PC-9 (cell line): ENCODE measurements around the gene RHOT1. TPM values are rescaled to one million over a fixed set of nuclear protein-coding genes. Genes with fewer than 3 reads are reported as not detected.

Experiments used
- BruUV-seq: library from RNA; stranded (reverse); fragments of 400-500 nt; replicated peaks from 2 replicates; lab custom pipeline; 2021; lab: Mats Ljungman, UMichigan
- CTCF ChIA-PET: fragments of 300-600 bp; sonication (Branson Sonifier 250); formaldehyde crosslinking; loops from one replicate; lab custom pipeline; 2022; ENCODE audit warnings: antibody characterized with exemption; lab: Charles Lee
- POLR2A ChIA-PET: fragments of 300-600 bp; sonication (Branson Sonifier 250); formaldehyde crosslinking; loops from one replicate; lab custom pipeline; 2022; ENCODE audit warnings: antibody characterized with exemption; ENCODE audit not compliant: unreplicated experiment; lab: Charles Lee
- DNase-seq, 2 experiments: peaks; one replicate each; pipeline versions ENCODE4 v3.0.0 to v3.0.0-alpha.2; 2015 to 2022; ENCODE audit warnings: mixed read lengths in 1 of 2
- H2AFZ ChIP-seq: fragments of 200-600 bp; sonication (generic); 2 replicates; pipeline ENCODE4 v1.8.1; 2017; ENCODE audit warnings: antibody characterized with exemption
- H3F3A ChIP-seq: fragments of 200-600 bp; sonication (generic); 2 replicates; pipeline ENCODE4 v1.8.1; 2017; ENCODE audit warnings: antibody characterized with exemption, mild to moderate bottlenecking, low read depth; ENCODE audit not compliant: insufficient read depth
- H3K27ac ChIP-seq: fragments of 200-600 bp; sonication (generic); 2 replicates; pipeline ENCODE4 v1.6.1; 2016; ENCODE audit warnings: mixed run types
- H3K27me3 ChIP-seq: fragments of 200-600 bp; sonication (generic); 2 replicates; pipeline ENCODE4 v1.6.1; 2016; ENCODE audit warnings: low read depth, mixed run types; ENCODE audit not compliant: insufficient read depth
- H3K36me3 ChIP-seq: fragments of 200-600 bp; sonication (generic); 2 replicates; pipeline ENCODE4 v1.6.1; 2016; ENCODE audit warnings: low read depth, mixed run types
- H3K4me1 ChIP-seq: fragments of 200-600 bp; sonication (generic); replicated peaks from 2 replicates; pipeline ENCODE4 v1.6.1; 2016; ENCODE audit warnings: mixed run types; ENCODE audit not compliant: insufficient read depth
- H3K4me2 ChIP-seq: fragments of 200-600 bp; sonication (generic); 2 replicates; pipeline ENCODE4 v1.6.1; 2017; ENCODE audit warnings: mixed run types
- H3K4me3 ChIP-seq: fragments of 200-600 bp; sonication (generic); 2 replicates; pipeline ENCODE4 v1.6.1; 2016; ENCODE audit warnings: mixed run types
- H3K79me2 ChIP-seq: fragments of 200-600 bp; sonication (generic); 2 replicates; pipeline ENCODE4 v1.6.1; 2017; ENCODE audit warnings: low read depth, mixed run types
- H3K9me2 ChIP-seq: fragments of 200-600 bp; sonication (generic); 2 replicates; pipeline ENCODE4 v1.8.1; 2017; ENCODE audit warnings: mild to moderate bottlenecking; ENCODE audit not compliant: insufficient read depth
- H3K9me3 ChIP-seq: fragments of 200-600 bp; sonication (generic); 2 replicates; pipeline ENCODE4 v1.8.1; 2016; ENCODE audit warnings: low read depth; ENCODE audit not compliant: insufficient read depth
- H4K20me1 ChIP-seq: fragments of 200-600 bp; sonication (generic); 2 replicates; pipeline ENCODE4 v1.8.1; 2017; ENCODE audit not compliant: insufficient read depth
- EZH2 ChIP-seq: fragments of 200-600 bp; sonication (generic); IDR thresholded peaks from 2 replicates; pipeline ENCODE4 v1.8.0; 2017; ENCODE audit warnings: antibody characterized with exemption, low read depth
- intact Hi-C: fragments of 100-400 bp; cut with micrococcal nuclease; formaldehyde crosslinking; loops from one replicate; pipeline ENCODE4 v1.10.0; 2022; ENCODE audit not compliant: unreplicated experiment
- total RNA-seq: library from RNA; stranded (reverse); gene quantifications from 2 replicates; pipeline ENCODE4 v1.2.3, GENCODE V29; 2021
- TF ChIP-seq, protein P1 (sequence below): fragments of 200-600 bp; sonication (generic); conservative IDR thresholded peaks from 2 replicates; pipeline ENCODE4 v1.6.1; 2017; ENCODE audit warnings: mixed run types, antibody characterized with exemption, mild to moderate bottlenecking, moderate library complexity

The RHOT1 gene
- total RNA-seq, 1 experiment from 2014 or later: 28.3 TPM

- Histone ChIP-seq H2AFZ (no peak overlapping the region), H3K9me2 (no peaks in the 10 kb centered on the region), H3K27ac (no peak overlapping the region), H3F3A (no peaks in the 10 kb centered on the region), H3K4me3 (no peak overlapping the region), H3K4me1 (no peaks in the 10 kb centered on the region), H3K36me3 (no peaks in the 10 kb centered on the region), H4K20me1 (no peaks in the 10 kb centered on the region), H3K4me2 (no peak overlapping the region), H3K27me3 (peaks cover 38% of the 10 kb centered on the region), H3K9me3 (no peaks in the 10 kb centered on the region), H3K79me2 (no peaks in the 10 kb centered on the region)
- BruUV-seq: no TSS peak
- POLR2A ChIA-PET: interaction anchor here (0.6 to 0.7 kb wide), 2 partner anchors 39 to 232 kb away, joined by 3 to 4 read pairs; no protein-coding TSS in a partner anchor
- intact Hi-C loops: no loop called here
- no peak for TF ChIP-seq EZH2
- DNase-seq: no peak
- CTCF ChIA-PET: no interaction called here
Observed at GRCh38 chr17:32271844-32272243, 129.5 kb downstream of the RHOT1 start.

DNA sequence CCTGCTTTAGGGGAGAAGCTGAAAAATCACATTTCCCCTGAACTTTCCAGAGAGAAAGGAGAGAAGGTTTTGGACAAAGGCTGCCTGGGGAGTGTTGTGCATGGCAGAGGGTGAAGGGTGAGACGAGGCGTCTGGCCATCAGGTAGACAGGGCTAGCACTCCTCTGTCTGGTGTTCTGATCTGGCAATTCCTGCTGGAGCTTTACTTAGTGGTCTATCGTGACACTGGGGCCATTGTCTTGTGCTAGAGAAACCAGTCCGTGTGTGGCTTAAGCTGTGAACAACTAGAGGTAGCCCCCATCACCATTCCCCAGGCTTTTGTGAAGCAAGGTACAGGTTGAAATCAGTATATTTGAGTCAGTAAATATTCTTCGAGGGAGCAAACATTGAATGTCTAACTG is 131.8 kb downstream of the RHOT1 start:
- H3K27ac ChIP-seq: no peak overlapping the region
- TF ChIP-seq, protein P1, sequence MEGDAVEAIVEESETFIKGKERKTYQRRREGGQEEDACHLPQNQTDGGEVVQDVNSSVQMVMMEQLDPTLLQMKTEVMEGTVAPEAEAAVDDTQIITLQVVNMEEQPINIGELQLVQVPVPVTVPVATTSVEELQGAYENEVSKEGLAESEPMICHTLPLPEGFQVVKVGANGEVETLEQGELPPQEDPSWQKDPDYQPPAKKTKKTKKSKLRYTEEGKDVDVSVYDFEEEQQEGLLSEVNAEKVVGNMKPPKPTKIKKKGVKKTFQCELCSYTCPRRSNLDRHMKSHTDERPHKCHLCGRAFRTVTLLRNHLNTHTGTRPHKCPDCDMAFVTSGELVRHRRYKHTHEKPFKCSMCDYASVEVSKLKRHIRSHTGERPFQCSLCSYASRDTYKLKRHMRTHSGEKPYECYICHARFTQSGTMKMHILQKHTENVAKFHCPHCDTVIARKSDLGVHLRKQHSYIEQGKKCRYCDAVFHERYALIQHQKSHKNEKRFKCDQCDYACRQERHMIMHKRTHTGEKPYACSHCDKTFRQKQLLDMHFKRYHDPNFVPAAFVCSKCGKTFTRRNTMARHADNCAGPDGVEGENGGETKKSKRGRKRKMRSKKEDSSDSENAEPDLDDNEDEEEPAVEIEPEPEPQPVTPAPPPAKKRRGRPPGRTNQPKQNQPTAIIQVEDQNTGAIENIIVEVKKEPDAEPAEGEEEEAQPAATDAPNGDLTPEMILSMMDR: no peak
- TF ChIP-seq EZH2: no peak
- no peak overlapping the region for H3K4me3 ChIP-seq
- H3K27me3 ChIP-seq: peaks cover 15% of the 10 kb centered on the region; the same call in 1 of the 2 replicates
- H3K4me2 ChIP-seq: no peak overlapping the region
- no peaks in the 10 kb centered on the region for H3K36me3 ChIP-seq
- H3K4me1 ChIP-seq: no peaks in the 10 kb centered on the region
- H4K20me1 ChIP-seq: no peaks in the 10 kb centered on the region
- intact Hi-C loops: no loop called here
- no peak overlapping the region for H2AFZ ChIP-seq
- H3K9me2 ChIP-seq: no peaks in the 10 kb centered on the region
- DNase-seq: no peak
- BruUV-seq: no TSS peak
- ChIA-PET CTCF (no interaction called here), POLR2A (interaction anchor here (0.7 kb wide), 1 partner anchor 100 kb away, joined by 4 read pairs; no protein-coding TSS in a partner anchor)
- H3K9me3 ChIP-seq: no peaks in the 10 kb centered on the region
- no peaks in the 10 kb centered on the region for H3F3A ChIP-seq
- H3K79me2 ChIP-seq: no peaks in the 10 kb centered on the region

- no peak for DNase-seq
- Histone ChIP-seq H3K4me1 (no peaks in the 10 kb centered on the region), H3F3A (no peaks in the 10 kb centered on the region), H3K9me3 (no peaks in the 10 kb centered on the region), H3K9me2 (no peaks in the 10 kb centered on the region), H3K27ac (no peak overlapping the region), H3K27me3 (peaks cover 10% of the 10 kb centered on the region; the same call in 1 of the 2 replicates), H2AFZ (no peak overlapping the region), H3K79me2 (no peaks in the 10 kb centered on the region), H3K36me3 (no peaks in the 10 kb centered on the region), H4K20me1 (no peaks in the 10 kb centered on the region), H3K4me3 (no peak overlapping the region), H3K4me2 (no peak overlapping the region)
- ChIA-PET CTCF (no interaction called here), POLR2A (interaction anchor here (0.7 kb wide), 1 partner anchor 99 kb away, joined by 4 read pairs; no protein-coding TSS in a partner anchor)
- BruUV-seq: no TSS peak
- intact Hi-C loops: no loop called here
- no peak for TF ChIP-seq EZH2
- TF ChIP-seq, protein P1: no peak
Observed at GRCh38 chr17:32274643-32275042, 132.3 kb downstream of the RHOT1 start.

Other genes with a start within 250 kb of the RHOT1 start
- gene UTP6, start 240.8 kb upstream of the RHOT1 start, total RNA-seq: 55.2 and 67.8 TPM in 2 replicates
- 20.1 and 27.0 TPM in 2 replicates for gene SUZ12, start 205.5 kb upstream of the RHOT1 start, total RNA-seq
- 13.8 and 15.8 TPM in 2 replicates for gene LRRC37B, start 135.1 kb upstream of the RHOT1 start, total RNA-seq
- 0.25 TPM in 1 of 2 replicates, not detected in the other for gene RHBDL3, start 123.3 kb downstream of the RHOT1 start, total RNA-seq
- 27.2 and 33.3 TPM in 2 replicates for gene C17orf75, start 199.7 kb downstream of the RHOT1 start, total RNA-seq
- gene ZNF207, start 207.7 kb downstream of the RHOT1 start, total RNA-seq: 186 and 198 TPM in 2 replicates